Measurements from ENCODE around the gene RFNG. TPM values are rescaled to one million over a fixed set of nuclear protein-coding genes. Genes with fewer than 3 reads are reported as not detected.

Gene RFNG
- total RNA-seq, 1 experiment from 2014 or later, result 52.0 TPM

DNA sequence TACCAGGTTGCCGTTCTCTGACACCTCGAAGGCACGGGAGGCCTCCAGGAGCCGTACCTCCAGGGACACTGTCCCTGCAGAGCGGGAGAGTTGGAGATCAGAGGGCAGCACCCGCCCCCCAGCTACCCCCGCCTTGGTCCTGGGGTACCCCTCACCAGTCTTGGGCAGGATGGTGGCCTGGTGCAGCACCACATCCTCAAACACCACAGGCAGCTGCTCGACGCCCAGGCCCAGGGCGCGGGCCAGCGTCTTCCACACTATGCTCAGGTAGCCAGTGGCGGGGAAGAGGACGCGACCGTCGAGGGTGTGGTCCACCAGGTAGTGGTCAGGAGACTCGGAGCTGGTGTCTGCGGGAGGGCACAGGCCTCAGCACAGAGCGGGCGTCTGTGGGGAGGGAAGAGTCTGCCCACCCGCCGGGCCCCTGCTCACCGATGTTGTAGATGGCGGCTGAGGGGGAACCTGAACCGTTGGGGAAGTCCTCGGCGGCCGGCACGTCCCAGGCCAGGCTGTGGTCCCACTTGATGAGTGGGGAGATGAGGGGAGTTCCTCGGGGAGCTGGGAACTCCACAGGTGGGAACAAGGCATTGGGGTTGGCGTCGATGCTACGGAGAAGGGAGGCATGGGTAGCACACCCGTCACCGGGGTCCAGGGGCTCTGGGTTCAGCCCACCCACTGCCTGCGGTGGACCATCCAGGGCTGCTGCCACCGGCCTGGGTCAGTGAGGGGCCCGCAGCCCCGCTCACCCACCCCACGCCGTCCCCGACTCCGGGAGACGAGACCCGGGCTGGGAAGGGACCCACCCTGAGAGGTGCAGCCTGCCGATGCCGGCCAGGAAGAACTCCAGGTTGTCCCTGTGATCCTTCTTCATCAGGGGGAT lies 36.6 kb upstream of the RFNG start:
- intact Hi-C loops (cut with micrococcal nuclease), result no loop called here
- ChIA-PET RAD21 (ENCODE audit: low non-redundant PET in 1 of 2, low total read pairs in 2 of 2, uncharacterized antibody in 2 of 2, unreplicated experiment in 2 of 2) (no interaction called here), CTCF (no interaction called here), POLR2A (no interaction called here)
- no peaks in the 10 kb centered on the region for H3K9me3 ChIP-seq (ENCODE audit: control insufficient read depth in 1 of 2, insufficient read depth in 1 of 2, low read depth in 1 of 2, low read length in 2 of 2)
- no peak overlapping the region for H3K4me3 ChIP-seq (replicated peaks in 1 of 2; ENCODE audit: low read depth in 1 of 2, low read length in 2 of 2)
- H3K4me2 ChIP-seq (ENCODE audit: low read length), result no peak overlapping the region
- ATAC-seq (no peak), DNase-seq (ENCODE audit: low read depth, low spot score) (no peak)
- no peak overlapping the region for H2AFZ ChIP-seq (ENCODE audit: low read depth, low read length, poor library complexity, severe bottlenecking)
- H3K27me3 ChIP-seq (ENCODE audit: insufficient read depth, low read length), result no peaks in the 10 kb centered on the region
- H3K79me2 ChIP-seq (ENCODE audit: insufficient read depth, low read length), result peaks cover 76% of the 10 kb centered on the region
- no peaks in the 10 kb centered on the region for H3K4me1 ChIP-seq (ENCODE audit: control insufficient read depth in 1 of 2, insufficient read depth in 2 of 2, low read length in 2 of 2)
- TF ChIP-seq CEBPB (IDR thresholded peaks at IDR 0.05; ENCODE audit: low read depth), result no peak
- TF ChIP-seq, protein P1, sequence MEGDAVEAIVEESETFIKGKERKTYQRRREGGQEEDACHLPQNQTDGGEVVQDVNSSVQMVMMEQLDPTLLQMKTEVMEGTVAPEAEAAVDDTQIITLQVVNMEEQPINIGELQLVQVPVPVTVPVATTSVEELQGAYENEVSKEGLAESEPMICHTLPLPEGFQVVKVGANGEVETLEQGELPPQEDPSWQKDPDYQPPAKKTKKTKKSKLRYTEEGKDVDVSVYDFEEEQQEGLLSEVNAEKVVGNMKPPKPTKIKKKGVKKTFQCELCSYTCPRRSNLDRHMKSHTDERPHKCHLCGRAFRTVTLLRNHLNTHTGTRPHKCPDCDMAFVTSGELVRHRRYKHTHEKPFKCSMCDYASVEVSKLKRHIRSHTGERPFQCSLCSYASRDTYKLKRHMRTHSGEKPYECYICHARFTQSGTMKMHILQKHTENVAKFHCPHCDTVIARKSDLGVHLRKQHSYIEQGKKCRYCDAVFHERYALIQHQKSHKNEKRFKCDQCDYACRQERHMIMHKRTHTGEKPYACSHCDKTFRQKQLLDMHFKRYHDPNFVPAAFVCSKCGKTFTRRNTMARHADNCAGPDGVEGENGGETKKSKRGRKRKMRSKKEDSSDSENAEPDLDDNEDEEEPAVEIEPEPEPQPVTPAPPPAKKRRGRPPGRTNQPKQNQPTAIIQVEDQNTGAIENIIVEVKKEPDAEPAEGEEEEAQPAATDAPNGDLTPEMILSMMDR (IDR thresholded peaks at IDR 0.05 in 2 of 3, conservative IDR thresholded peaks at IDR 0.05 in 1 of 3; ENCODE audit: borderline replicate concordance in 1 of 3, insufficient read depth in 1 of 3, low read depth in 2 of 3, low read length in 2 of 3), result no peak
- TF ChIP-seq RAD21 (IDR thresholded peaks at IDR 0.05; ENCODE audit: low read depth), result no peak
- TF ChIP-seq, protein P2, sequence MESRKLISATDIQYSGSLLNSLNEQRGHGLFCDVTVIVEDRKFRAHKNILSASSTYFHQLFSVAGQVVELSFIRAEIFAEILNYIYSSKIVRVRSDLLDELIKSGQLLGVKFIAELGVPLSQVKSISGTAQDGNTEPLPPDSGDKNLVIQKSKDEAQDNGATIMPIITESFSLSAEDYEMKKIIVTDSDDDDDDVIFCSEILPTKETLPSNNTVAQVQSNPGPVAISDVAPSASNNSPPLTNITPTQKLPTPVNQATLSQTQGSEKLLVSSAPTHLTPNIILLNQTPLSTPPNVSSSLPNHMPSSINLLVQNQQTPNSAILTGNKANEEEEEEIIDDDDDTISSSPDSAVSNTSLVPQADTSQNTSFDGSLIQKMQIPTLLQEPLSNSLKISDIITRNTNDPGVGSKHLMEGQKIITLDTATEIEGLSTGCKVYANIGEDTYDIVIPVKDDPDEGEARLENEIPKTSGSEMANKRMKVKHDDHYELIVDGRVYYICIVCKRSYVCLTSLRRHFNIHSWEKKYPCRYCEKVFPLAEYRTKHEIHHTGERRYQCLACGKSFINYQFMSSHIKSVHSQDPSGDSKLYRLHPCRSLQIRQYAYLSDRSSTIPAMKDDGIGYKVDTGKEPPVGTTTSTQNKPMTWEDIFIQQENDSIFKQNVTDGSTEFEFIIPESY (IDR thresholded peaks at IDR 0.05; ENCODE audit: extremely low read depth, insufficient replicate concordance, low read length), result no peak
- no peak for TF ChIP-seq TCF7L2 (IDR thresholded peaks at IDR 0.05; ENCODE audit: borderline replicate concordance, extremely low read depth, insufficient read depth, insufficient read length)
- no peak for TF ChIP-seq EZH2phosphoT487 (IDR thresholded peaks at IDR 0.05; ENCODE audit: borderline replicate concordance)
- no peak for TF ChIP-seq FOSL1 (IDR thresholded peaks at IDR 0.05; ENCODE audit: low read depth)
- no peak for TF ChIP-seq CBX3 (IDR thresholded peaks at IDR 0.05; ENCODE audit: low read depth)
- no peak for TF ChIP-seq EGR1 (IDR thresholded peaks at IDR 0.05; ENCODE audit: low read depth)
- TF ChIP-seq ZNF274 (IDR thresholded peaks at IDR 0.05; ENCODE audit: low read depth, low read length), result no peak
- no peak for TF ChIP-seq POLR2AphosphoS5 (IDR thresholded peaks at IDR 0.05; ENCODE audit: low read depth, low read length)
- TF ChIP-seq YY1 (IDR thresholded peaks at IDR 0.05; ENCODE audit: extremely low read depth, insufficient replicate concordance, low read depth, low read length), result no peak
- TF ChIP-seq SRF (IDR thresholded peaks at IDR 0.05; ENCODE audit: low read depth), result no peak
- TF ChIP-seq ZFX (IDR thresholded peaks at IDR 0.05), result no peak
- TF ChIP-seq, protein P3, sequence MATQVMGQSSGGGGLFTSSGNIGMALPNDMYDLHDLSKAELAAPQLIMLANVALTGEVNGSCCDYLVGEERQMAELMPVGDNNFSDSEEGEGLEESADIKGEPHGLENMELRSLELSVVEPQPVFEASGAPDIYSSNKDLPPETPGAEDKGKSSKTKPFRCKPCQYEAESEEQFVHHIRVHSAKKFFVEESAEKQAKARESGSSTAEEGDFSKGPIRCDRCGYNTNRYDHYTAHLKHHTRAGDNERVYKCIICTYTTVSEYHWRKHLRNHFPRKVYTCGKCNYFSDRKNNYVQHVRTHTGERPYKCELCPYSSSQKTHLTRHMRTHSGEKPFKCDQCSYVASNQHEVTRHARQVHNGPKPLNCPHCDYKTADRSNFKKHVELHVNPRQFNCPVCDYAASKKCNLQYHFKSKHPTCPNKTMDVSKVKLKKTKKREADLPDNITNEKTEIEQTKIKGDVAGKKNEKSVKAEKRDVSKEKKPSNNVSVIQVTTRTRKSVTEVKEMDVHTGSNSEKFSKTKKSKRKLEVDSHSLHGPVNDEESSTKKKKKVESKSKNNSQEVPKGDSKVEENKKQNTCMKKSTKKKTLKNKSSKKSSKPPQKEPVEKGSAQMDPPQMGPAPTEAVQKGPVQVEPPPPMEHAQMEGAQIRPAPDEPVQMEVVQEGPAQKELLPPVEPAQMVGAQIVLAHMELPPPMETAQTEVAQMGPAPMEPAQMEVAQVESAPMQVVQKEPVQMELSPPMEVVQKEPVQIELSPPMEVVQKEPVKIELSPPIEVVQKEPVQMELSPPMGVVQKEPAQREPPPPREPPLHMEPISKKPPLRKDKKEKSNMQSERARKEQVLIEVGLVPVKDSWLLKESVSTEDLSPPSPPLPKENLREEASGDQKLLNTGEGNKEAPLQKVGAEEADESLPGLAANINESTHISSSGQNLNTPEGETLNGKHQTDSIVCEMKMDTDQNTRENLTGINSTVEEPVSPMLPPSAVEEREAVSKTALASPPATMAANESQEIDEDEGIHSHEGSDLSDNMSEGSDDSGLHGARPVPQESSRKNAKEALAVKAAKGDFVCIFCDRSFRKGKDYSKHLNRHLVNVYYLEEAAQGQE (IDR thresholded peaks at IDR 0.05; ENCODE audit: low read depth), result no peak
- TF ChIP-seq JUND (IDR thresholded peaks at IDR 0.05), result no peak
- TF ChIP-seq MAX (IDR thresholded peaks at IDR 0.05), result no peak
- BruUV-seq (replicated peaks), result no TSS peak
- peak overlapping the region; percentile 14; the same call in 1 of the 2 replicates for H3K27ac ChIP-seq (ENCODE audit: low read depth, low read length)
- peaks cover 78 to 100% of the 10 kb centered on the region in 2 experiments for H3K36me3 ChIP-seq (ENCODE audit: control insufficient read depth in 1 of 2, insufficient read depth in 2 of 2, low read length in 2 of 2)
- peaks cover 5% of the 10 kb centered on the region; the same call in 1 of the 2 replicates for H4K20me1 ChIP-seq (ENCODE audit: insufficient read depth)
- H3K9ac ChIP-seq (ENCODE audit: low read length), result no peak overlapping the region
- no peaks in the 10 kb centered on the region for H3K9me2 ChIP-seq (ENCODE audit: insufficient read depth)
